Peyer's patch (tissue), 4 donors: ENCODE data around the gene ISY1. TPM values are rescaled to one million over a fixed set of nuclear protein-coding genes. Genes with fewer than 3 reads are reported as not detected.

Source experiments
- DNase-seq, 3 donors: peaks; one replicate each; pipeline ENCODE4 v3.0.0-alpha.2; 2017 to 2019
- H3K27ac ChIP-seq, 4 donors: fragments of 200-600 bp; sonication (generic); one replicate each; pipeline ENCODE4 v1.5.1; 2016 to 2019
- H3K27me3 ChIP-seq, 2 donors: fragments of 200-600 bp; sonication (generic); one replicate each; pipeline ENCODE4 v1.5.1; 2019
- H3K36me3 ChIP-seq, 3 donors: fragments of 200-600 bp; sonication (generic); one replicate each; pipeline ENCODE4 v1.5.1; 2016 to 2019
- H3K4me1 ChIP-seq, 4 donors: fragments of 200-600 bp; sonication (generic); one replicate each; pipeline ENCODE4 v1.5.1; 2016 to 2019
- H3K4me3 ChIP-seq, 4 donors: fragments of 200-600 bp; sonication (generic); 1 replicate in 3 of 4; 2 replicates in 1 of 4; pipeline ENCODE4 v1.5.1; 2016 to 2019; ENCODE audit warnings: mild to moderate bottlenecking in 1 of 4
- H3K9me3 ChIP-seq, 4 donors: fragments of 200-600 bp; sonication (generic); one replicate each; pipeline ENCODE4 v1.5.1; 2016 to 2019; ENCODE audit warnings: mild to moderate bottlenecking in 1 of 4
- POLR2A ChIP-seq, 2 donors: fragments of 450-650 bp; IDR thresholded peaks; one replicate each; pipeline ENCODE4 v1.5.1; 2017; ENCODE audit warnings: antibody characterized with exemption in 2 of 2, mild to moderate bottlenecking in 2 of 2, moderate library complexity in 2 of 2
- total RNA-seq, 4 donors: library from RNA; depleted of rRNA; stranded (reverse); fragments of >200 nt; gene quantifications; one replicate each; pipeline ENCODE4 v1.1.0, GENCODE V29; 2016
- TF ChIP-seq, protein P1 (sequence below), 6 experiments: fragments of 450-650 bp in 4 of 6; fragments of 200-600 bp in 2 of 6; sonication (generic) in 1 of 6; IDR thresholded peaks; one replicate each; pipeline ENCODE4 v1.5.1; 2017 to 2019; ENCODE audit warnings: antibody characterized with exemption in 6 of 6, mild to moderate bottlenecking in 3 of 6, moderate library complexity in 1 of 6

ISY1 gene
- total RNA-seq, 4 donors from 2014 or later = 11.1 to 24.9 (median 18.2) TPM

DNA sequence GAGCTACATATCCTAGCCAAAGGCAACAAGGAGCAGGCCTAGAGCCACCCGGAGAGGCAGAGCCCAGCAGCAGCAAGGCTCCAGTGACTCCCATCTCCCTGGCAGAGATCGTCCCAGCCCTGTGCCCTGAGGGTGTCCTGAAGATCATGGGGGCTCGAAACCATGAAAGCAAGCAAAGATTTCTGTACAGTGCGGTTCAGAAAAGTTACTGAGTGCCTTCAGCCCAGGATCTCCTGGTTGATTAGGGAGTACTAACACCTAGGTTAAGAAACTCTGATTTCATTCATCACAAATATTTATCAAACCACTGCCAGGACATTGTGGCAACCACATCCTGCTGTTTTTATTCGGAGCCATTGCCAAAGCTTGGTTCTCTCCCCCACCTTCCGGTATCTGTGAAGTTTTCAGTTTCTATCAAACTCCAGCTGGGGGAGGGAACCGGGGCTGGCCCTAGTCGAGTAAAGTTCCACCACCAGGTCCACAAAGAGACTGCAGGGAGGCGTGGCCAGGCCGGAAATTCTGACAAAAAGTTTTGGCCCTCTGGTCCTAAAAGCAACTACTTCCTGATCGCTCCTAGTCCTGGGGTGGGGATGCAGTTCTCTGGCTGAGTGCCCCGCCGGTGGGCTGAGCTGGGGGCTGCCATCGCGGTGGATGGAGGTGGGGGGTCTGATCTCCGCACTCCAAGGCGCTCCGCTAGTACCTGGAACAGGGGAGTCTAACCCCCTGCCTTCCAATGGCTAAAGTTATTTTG, 40.4 kb downstream of the ISY1 start:
- Histone ChIP-seq H3K4me1 (peaks cover 8 to 52% (median 13%) of the 10 kb centered on the region in 4 donors), H3K9me3 (no peaks in the 10 kb centered on the region), H3K27me3 (no peaks in the 10 kb centered on the region), H3K36me3 (peaks cover 0 to 4% (median 0%) of the 10 kb centered on the region in 3 donors), H3K27ac (peak overlapping the region; percentile 85 to 98 (median 94)), H3K4me3 (peak overlapping the region; percentile 65 to 95 (median 89))
- DNase-seq = peak; percentile 84 to 97 (median 95)
- peak; percentile 51 to 56 for TF ChIP-seq POLR2A (IDR thresholded peaks at IDR 0.05)
- TF ChIP-seq, protein P1, sequence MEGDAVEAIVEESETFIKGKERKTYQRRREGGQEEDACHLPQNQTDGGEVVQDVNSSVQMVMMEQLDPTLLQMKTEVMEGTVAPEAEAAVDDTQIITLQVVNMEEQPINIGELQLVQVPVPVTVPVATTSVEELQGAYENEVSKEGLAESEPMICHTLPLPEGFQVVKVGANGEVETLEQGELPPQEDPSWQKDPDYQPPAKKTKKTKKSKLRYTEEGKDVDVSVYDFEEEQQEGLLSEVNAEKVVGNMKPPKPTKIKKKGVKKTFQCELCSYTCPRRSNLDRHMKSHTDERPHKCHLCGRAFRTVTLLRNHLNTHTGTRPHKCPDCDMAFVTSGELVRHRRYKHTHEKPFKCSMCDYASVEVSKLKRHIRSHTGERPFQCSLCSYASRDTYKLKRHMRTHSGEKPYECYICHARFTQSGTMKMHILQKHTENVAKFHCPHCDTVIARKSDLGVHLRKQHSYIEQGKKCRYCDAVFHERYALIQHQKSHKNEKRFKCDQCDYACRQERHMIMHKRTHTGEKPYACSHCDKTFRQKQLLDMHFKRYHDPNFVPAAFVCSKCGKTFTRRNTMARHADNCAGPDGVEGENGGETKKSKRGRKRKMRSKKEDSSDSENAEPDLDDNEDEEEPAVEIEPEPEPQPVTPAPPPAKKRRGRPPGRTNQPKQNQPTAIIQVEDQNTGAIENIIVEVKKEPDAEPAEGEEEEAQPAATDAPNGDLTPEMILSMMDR (IDR thresholded peaks at IDR 0.05) = peak in 5 of 6 experiments; percentile 19 to 45 (median 40)

DNA sequence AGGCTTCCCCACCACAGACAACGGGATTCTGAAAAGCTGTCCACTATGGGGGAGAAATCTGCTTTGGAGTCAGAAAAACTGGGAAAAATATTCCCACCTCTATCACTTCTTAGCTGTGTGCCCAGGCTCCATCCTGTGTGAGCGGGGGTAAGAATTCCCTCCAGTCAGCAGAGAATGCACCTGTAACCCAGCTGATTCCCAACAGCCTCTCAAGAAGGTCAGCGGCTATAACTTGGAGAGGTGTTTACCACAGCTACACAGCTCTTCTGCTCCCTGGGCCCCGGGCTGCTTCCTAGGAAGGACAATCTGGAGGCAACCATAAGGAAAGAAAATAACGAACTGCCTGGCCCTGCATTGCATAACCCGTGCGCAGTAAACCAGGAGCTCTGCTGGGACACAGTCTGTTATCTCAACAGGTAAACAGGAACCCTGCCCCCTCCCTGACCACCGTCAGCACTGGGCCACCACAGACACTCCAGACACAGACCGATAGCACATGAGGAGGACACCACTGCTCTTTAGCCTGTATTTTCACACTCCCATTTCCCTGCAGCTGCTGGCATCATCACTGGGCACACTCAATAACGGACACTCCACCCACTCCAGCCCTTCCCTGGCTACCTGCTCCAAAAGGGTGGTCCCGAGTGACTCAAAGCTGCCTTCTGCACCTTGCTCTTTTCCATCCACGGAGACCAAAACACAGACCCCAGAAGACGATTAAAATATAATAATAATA, 41.3 kb downstream of the ISY1 start:
- H3K4me3 ChIP-seq = peak overlapping the region; percentile 65 to 95 (median 89)
- no peaks in the 10 kb centered on the region for H3K27me3 ChIP-seq
- H3K36me3 ChIP-seq = peaks cover 0 to 4% (median 0%) of the 10 kb centered on the region in 3 donors
- peak overlapping the region; percentile 85 to 98 (median 94) for H3K27ac ChIP-seq
- TF ChIP-seq, protein P1 (IDR thresholded peaks at IDR 0.05) = no peak
- TF ChIP-seq POLR2A (IDR thresholded peaks at IDR 0.05) = no peak
- peak; percentile 44 to 82 (median 73) for DNase-seq
- peaks cover 8 to 52% (median 13%) of the 10 kb centered on the region in 4 donors for H3K4me1 ChIP-seq
- no peaks in the 10 kb centered on the region for H3K9me3 ChIP-seq

DNA sequence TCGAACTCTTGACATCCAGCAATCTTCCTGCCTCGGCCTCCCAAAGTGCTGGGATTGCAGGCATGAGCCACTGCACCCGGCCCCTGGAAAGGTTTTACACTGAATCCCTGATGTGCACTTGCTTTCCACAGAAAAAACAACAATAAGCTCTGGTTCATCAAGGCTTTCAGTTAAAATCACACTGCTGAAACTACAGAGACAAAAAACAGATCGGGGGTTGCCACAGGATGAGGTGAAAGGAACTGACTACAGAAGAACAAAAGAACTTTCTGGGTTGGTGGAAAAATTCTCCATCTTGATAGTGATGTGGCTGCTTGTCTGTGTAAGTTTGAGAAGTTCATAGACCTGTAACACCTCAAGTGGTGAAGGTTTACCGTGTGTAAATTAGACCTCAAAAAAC, 42.1 kb downstream of the ISY1 start:
- Histone ChIP-seq H3K9me3 (no peaks in the 10 kb centered on the region), H3K27ac (peak overlapping the region; percentile 85 to 98 (median 94)), H3K4me3 (peak overlapping the region; percentile 65 to 95 (median 89)), H3K4me1 (peaks cover 8 to 52% (median 13%) of the 10 kb centered on the region in 4 donors), H3K36me3 (peaks cover 0 to 4% (median 0%) of the 10 kb centered on the region in 3 donors), H3K27me3 (no peaks in the 10 kb centered on the region)
- TF ChIP-seq, protein P1 (IDR thresholded peaks at IDR 0.05) = no peak
- no peak for DNase-seq

DNA sequence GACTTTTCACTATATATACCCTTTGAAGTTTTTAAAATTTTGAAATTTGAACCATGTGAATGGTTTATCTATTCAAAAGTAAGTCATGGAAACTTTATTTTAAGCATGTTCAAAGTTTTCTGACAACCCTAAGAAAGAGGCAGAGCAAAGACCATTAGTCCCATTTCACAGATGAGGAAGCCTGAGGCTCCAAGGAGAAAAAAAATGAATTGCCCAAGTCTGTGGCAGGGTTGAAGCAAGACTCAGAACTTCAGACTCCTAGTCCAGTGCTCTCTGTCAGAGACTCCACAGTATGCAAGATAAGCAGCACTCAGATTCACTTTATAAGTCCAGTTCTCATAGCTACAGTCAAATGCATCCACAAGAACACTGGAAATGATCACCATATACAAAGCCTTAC, 43.7 kb downstream of the ISY1 start:
- H3K4me3 ChIP-seq = no peak overlapping the region
- no peak for DNase-seq
- no peaks in the 10 kb centered on the region for H3K27me3 ChIP-seq
- H3K4me1 ChIP-seq = peaks cover 2 to 39% (median 10%) of the 10 kb centered on the region in 4 donors
- peaks cover 0 to 4% (median 0%) of the 10 kb centered on the region in 3 donors for H3K36me3 ChIP-seq
- no peaks in the 10 kb centered on the region for H3K9me3 ChIP-seq
- peak overlapping the region in 1 of 4 donors; percentile 3 for H3K27ac ChIP-seq
- TF ChIP-seq, protein P1 (IDR thresholded peaks at IDR 0.05) = no peak
- no peak for TF ChIP-seq POLR2A (IDR thresholded peaks at IDR 0.05)

DNA sequence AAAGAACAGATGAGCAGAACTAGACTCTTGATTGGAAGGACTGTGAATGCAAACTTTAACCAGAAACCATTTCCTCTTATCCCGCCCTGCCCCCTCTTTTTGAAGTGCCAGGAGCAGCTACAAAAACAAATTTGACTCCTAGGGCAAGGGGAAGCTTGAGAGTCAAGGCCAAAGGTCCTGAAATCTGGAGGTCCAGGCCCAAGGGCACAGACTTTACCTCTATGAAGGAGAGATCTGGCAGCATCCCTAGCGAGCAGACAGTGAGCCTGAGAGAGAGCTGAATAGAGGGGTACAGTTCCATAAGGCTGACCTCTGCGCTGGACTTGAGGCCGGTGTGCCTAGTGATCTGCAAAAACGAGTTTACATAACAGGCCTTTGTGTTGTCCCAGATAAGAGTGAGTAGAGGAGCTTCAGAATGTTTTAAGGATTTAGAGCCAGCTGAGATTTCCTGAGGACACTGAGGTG, 44.3 kb downstream of the ISY1 start:
- Histone ChIP-seq H3K4me1 (peaks cover 0 to 38% (median 10%) of the 10 kb centered on the region in 4 donors), H3K36me3 (peaks cover 0 to 4% (median 0%) of the 10 kb centered on the region in 3 donors), H3K4me3 (no peak overlapping the region), H3K27me3 (no peaks in the 10 kb centered on the region), H3K9me3 (no peaks in the 10 kb centered on the region), H3K27ac (peak overlapping the region in 2 of 4 donors; percentile 39 to 49)
- no peak for TF ChIP-seq POLR2A (IDR thresholded peaks at IDR 0.05)
- TF ChIP-seq, protein P1 (IDR thresholded peaks at IDR 0.05) = no peak
- DNase-seq = no peak
